Breast epithelium (tissue), 4 donors: Measurements from ENCODE around the gene PARP11. TPM values are rescaled to one million over a fixed set of nuclear protein-coding genes. Genes with fewer than 3 reads are reported as not detected.

ENCODE experiments used
- DNase-seq, 2 donors: peaks; one replicate each; pipeline ENCODE4 v3.0.0-alpha.2; 2019; ENCODE audit warnings: low spot score in 2 of 2
- H3K27ac ChIP-seq, 2 donors: fragments of 200-600 bp; sonication (generic) in 1 of 2; one replicate each; pipeline ENCODE4 v1.5.1; 2016 to 2019; ENCODE audit warnings: mild to moderate bottlenecking in 1 of 2
- H3K27me3 ChIP-seq, 2 donors: fragments of 200-600 bp; sonication (generic) in 1 of 2; one replicate each; pipeline versions ENCODE4 v1.5.1 to v1.6.0; 2017 to 2019; ENCODE audit warnings: control low read depth in 1 of 2, mild to moderate bottlenecking in 1 of 2
- H3K36me3 ChIP-seq: fragments of 200-600 bp; one replicate; pipeline ENCODE4 v1.5.1; 2019
- H3K4me1 ChIP-seq, 2 donors: fragments of 200-600 bp; sonication (generic); one replicate each; pipeline ENCODE4 v1.5.1; 2016 to 2019; ENCODE audit warnings: control low read depth in 1 of 2
- H3K4me3 ChIP-seq, 3 donors: fragments of 200-600 bp; sonication (generic); 1 replicate in 2 of 3; 2 replicates in 1 of 3; pipeline ENCODE4 v1.5.1; 2016 to 2019; ENCODE audit warnings: mild to moderate bottlenecking in 3 of 3, moderate library complexity in 2 of 3
- H3K9me3 ChIP-seq, 2 donors: fragments of 200-600 bp; sonication (generic) in 1 of 2; one replicate each; pipeline ENCODE4 v1.5.1; 2016 to 2019; ENCODE audit warnings: control low read depth in 1 of 2
- POLR2A ChIP-seq: fragments of 450-650 bp; IDR thresholded peaks from one replicate; pipeline ENCODE4 v1.6.1; 2016; ENCODE audit warnings: antibody characterized with exemption, mild to moderate bottlenecking, moderate library complexity
- POLR2AphosphoS5 ChIP-seq, 3 donors: sonication (generic); formaldehyde crosslinking; IDR thresholded peaks; one replicate each; pipeline ENCODE4 v1.6.1; 2017; ENCODE audit warnings: antibody characterized with exemption in 3 of 3
- intact Hi-C: fragments of 100-400 bp; cut with DNase I; formaldehyde crosslinking; loops from one replicate; pipeline ENCODE4 v1.15.1; 2023; ENCODE audit warnings: low total_unique reads
- total RNA-seq, 3 donors: library from RNA; depleted of rRNA; stranded (reverse); fragments of >200 nt; gene quantifications; one replicate each; pipeline ENCODE4 v1.1.0, GENCODE V29; 2016
- TF ChIP-seq, protein P1 (sequence below), 3 donors: fragments of 450-650 bp; IDR thresholded peaks; one replicate each; pipeline ENCODE4 v1.5.1; 2016 to 2017; ENCODE audit warnings: antibody characterized with exemption in 3 of 3, mild to moderate bottlenecking in 3 of 3, moderate library complexity in 3 of 3

Gene PARP11
- total RNA-seq, 3 donors from 2014 or later, result 6.2 to 12.3 (median 7.5) TPM

DNA sequence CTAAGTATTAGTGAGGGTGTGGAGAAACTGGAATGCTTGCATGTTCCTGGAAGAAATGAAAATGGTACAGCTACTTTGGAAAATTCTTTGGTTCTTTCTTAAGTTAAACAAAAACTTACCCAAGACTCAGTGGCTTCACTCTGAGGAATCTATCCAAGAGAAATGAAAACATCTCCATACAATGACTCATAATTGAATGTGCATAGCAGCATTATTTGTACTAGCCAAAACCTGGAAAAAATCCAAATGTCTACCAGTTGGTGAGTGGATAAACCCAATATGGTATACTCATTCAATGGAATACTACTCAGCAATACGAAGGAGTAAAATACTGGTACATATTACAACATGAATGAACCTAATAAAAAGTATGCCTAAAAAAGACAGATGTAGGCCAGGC is 102.3 kb downstream of the PARP11 start:
- Histone ChIP-seq H3K36me3 (no peaks in the 10 kb centered on the region), H3K4me3 (no peak overlapping the region), H3K9me3 (no peaks in the 10 kb centered on the region), H3K4me1 (no peaks in the 10 kb centered on the region), H3K27ac (no peak overlapping the region), H3K27me3 (no peaks in the 10 kb centered on the region)
- no peak for DNase-seq
- intact Hi-C loops, result no loop called here
- TF ChIP-seq, protein P1, sequence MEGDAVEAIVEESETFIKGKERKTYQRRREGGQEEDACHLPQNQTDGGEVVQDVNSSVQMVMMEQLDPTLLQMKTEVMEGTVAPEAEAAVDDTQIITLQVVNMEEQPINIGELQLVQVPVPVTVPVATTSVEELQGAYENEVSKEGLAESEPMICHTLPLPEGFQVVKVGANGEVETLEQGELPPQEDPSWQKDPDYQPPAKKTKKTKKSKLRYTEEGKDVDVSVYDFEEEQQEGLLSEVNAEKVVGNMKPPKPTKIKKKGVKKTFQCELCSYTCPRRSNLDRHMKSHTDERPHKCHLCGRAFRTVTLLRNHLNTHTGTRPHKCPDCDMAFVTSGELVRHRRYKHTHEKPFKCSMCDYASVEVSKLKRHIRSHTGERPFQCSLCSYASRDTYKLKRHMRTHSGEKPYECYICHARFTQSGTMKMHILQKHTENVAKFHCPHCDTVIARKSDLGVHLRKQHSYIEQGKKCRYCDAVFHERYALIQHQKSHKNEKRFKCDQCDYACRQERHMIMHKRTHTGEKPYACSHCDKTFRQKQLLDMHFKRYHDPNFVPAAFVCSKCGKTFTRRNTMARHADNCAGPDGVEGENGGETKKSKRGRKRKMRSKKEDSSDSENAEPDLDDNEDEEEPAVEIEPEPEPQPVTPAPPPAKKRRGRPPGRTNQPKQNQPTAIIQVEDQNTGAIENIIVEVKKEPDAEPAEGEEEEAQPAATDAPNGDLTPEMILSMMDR (IDR thresholded peaks at IDR 0.05), result no peak
- TF ChIP-seq POLR2AphosphoS5 (IDR thresholded peaks at IDR 0.05) (no peak), POLR2A (no peak)

DNA sequence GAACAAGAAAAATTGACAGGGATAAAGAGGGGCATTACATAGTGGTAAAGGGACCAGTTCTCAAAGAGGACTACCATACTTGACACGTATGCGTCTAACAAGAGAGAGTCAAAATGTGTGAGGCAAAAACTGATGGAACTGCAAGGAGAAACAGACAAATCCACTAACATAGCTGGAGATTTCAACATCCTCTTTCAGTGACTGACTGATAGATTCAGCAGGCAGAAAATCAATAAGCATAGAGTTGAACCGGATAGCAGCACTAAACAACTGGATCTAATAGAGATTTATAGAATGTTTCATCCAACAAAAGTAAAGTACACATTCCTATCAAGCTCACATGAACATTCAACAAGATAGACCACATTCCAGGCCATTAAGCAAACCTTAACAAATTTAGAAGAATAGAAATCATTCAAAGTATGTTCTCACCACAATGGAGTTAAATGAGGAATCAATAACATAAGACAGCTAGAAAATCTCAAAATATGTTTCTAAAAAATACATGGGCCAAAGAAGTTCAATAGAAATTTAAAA is 104.2 kb downstream of the PARP11 start:
- Histone ChIP-seq H3K4me1 (no peaks in the 10 kb centered on the region), H3K27ac (no peak overlapping the region), H3K36me3 (no peaks in the 10 kb centered on the region), H3K27me3 (no peaks in the 10 kb centered on the region), H3K4me3 (no peak overlapping the region), H3K9me3 (no peaks in the 10 kb centered on the region)
- DNase-seq, result no peak
- TF ChIP-seq POLR2AphosphoS5 (IDR thresholded peaks at IDR 0.05), result no peak
- TF ChIP-seq, protein P1 (IDR thresholded peaks at IDR 0.05), result no peak
- no peak for TF ChIP-seq POLR2A
- intact Hi-C loops, result no loop called here

DNA sequence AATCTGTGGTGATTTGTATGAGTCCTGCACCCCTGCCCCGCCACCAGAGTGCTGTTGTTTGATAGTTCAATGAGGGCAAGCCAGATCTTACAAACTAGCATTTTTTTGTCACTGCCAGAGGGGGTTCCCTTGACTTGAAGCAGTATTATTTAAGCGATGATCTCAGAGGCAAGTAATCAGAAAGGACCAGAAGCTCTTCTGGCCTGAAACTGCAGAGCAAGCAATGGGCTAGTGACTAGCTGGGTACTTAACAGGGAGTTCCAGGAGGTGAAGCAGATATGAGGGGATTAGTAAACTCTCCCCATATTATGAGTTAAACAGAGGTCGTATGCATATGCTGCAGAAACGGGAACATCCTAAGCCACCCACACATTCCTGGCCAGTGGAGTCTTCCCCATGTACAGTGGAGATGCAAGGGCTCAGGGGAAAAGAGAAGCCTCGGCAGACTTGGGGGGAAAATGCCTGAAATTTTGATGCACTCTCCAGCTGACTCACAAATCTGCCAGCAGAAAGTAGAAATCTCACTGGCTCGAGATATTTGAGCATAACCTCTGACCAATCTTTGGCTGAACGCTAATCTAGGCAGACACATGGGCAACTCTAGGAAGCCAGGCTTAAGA is 112.0 kb downstream of the PARP11 start:
- H3K9me3 ChIP-seq, result no peaks in the 10 kb centered on the region
- H3K4me3 ChIP-seq, result no peak overlapping the region
- intact Hi-C loops, result no loop called here
- H3K36me3 ChIP-seq, result no peaks in the 10 kb centered on the region
- H3K27ac ChIP-seq, result no peak overlapping the region
- TF ChIP-seq POLR2A (no peak), POLR2AphosphoS5 (IDR thresholded peaks at IDR 0.05) (no peak)
- TF ChIP-seq, protein P1 (IDR thresholded peaks at IDR 0.05), result no peak
- no peaks in the 10 kb centered on the region for H3K4me1 ChIP-seq
- DNase-seq, result no peak
- H3K27me3 ChIP-seq, result no peaks in the 10 kb centered on the region

DNA sequence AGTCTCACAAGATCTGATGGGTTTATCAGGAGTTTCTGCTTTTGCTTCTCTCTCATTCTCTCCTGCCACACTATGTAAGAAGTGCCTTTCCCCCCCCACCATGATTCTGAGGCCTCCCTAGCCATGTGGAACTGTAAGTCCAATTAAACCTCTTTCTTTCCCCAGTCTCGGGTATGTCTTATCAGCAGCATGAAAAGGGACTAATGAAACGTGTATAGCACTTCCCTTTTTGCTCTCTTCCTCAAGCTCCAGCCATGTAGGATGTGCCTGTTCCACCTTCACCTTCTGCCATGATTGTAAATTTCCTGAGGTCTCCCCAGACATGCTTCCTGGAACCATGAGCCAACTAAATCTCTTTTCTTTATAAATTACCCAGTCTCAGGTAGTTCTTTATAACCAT is 113.3 kb downstream of the PARP11 start:
- TF ChIP-seq POLR2A, result no peak
- TF ChIP-seq, protein P1 (IDR thresholded peaks at IDR 0.05), result no peak
- TF ChIP-seq POLR2AphosphoS5 (IDR thresholded peaks at IDR 0.05), result no peak
- Histone ChIP-seq H3K9me3 (no peaks in the 10 kb centered on the region), H3K36me3 (no peaks in the 10 kb centered on the region), H3K27ac (no peak overlapping the region), H3K4me3 (no peak overlapping the region), H3K4me1 (no peaks in the 10 kb centered on the region), H3K27me3 (no peaks in the 10 kb centered on the region)
- DNase-seq, result no peak
- intact Hi-C loops, result no loop called here

Other genes with a start within 250 kb of the PARP11 start
- 10 to 100 TPM in 2 of 3 donors, 1 to 10 TPM in 1; 5.3 to 17.3 (median 15.1) TPM for gene CRACR2A, start 120.3 kb downstream of the PARP11 start, total RNA-seq